ENCODE data around the gene CCDC177.

DNA sequence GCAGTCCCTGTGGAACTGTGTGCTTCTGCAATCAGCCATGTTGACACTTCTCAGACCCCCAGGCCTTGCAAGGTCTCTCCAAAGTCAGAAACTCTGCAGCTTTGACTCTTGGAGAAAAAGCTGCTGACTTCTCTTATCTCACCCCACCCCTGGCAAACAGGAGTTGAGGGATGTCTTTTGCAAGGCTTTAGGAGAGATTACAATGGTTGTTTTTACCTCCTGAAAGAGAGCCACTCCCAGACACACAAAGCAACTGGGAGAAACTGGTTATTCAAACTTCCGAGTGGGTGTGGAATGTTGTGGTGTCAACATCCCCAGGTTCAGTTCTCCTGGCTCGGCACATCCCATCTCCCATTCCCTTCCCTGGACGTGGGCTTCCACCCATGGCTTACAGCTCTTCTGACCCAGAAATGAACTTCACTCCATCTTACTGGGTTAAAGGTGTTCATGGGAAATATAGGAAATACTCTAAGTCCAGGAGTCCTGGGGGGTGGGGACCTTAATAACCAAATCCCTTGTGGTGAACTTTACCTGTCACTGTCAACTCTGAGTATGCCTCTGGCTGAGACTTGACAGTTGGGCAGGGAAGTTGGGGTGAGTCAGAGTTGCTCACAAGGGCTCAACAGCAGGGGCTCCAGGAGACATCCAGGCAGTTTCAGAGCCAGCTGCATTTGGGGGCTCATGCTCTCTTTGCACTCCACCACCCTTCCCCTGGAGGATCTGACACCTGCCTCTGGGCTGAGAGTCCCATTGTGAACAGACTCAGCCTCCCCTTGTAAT, 41.9 kb downstream of the CCDC177 start:
- TF ChIP-seq, protein P1, sequence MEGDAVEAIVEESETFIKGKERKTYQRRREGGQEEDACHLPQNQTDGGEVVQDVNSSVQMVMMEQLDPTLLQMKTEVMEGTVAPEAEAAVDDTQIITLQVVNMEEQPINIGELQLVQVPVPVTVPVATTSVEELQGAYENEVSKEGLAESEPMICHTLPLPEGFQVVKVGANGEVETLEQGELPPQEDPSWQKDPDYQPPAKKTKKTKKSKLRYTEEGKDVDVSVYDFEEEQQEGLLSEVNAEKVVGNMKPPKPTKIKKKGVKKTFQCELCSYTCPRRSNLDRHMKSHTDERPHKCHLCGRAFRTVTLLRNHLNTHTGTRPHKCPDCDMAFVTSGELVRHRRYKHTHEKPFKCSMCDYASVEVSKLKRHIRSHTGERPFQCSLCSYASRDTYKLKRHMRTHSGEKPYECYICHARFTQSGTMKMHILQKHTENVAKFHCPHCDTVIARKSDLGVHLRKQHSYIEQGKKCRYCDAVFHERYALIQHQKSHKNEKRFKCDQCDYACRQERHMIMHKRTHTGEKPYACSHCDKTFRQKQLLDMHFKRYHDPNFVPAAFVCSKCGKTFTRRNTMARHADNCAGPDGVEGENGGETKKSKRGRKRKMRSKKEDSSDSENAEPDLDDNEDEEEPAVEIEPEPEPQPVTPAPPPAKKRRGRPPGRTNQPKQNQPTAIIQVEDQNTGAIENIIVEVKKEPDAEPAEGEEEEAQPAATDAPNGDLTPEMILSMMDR (IDR thresholded peaks at IDR 0.05; ENCODE audit: borderline replicate concordance, extremely low read depth, low read length, poor library complexity, severe bottlenecking) = no peak
- no peak for TF ChIP-seq EZH2 (IDR thresholded peaks at IDR 0.05; ENCODE audit: borderline replicate concordance, low read depth, low read length, severe bottlenecking)
